GM23338 (cell line): ENCODE results near the gene HLA-DMA.

Experiments used
- CTCF ChIP-seq, 2 experiments: fragments of 200-600 bp in 1 of 2; sonication (generic) in 1 of 2; conservative IDR thresholded peaks; 2 replicates each; pipeline versions ENCODE4 v1.5.1 to v1.6.1; 2016 to 2017; ENCODE audit warnings: antibody characterized with exemption in 2 of 2, low read depth in 2 of 2, mild to moderate bottlenecking in 2 of 2, moderate library complexity in 1 of 2
- EZH2 ChIP-seq: fragments of 200-600 bp; sonication (generic); IDR thresholded peaks from one replicate; pipeline ENCODE4 v1.8.0; 2017; ENCODE audit warnings: antibody characterized with exemption, mild to moderate bottlenecking, low read depth; ENCODE audit not compliant: unreplicated experiment
- JUNB ChIP-seq: IDR thresholded peaks from one replicate; pipeline ENCODE4 v1.6.1; 2016; ENCODE audit warnings: antibody characterized with exemption; ENCODE audit not compliant: unreplicated experiment
- POLR2AphosphoS5 ChIP-seq: IDR thresholded peaks from 2 replicates; pipeline ENCODE4 v1.6.1; 2016; ENCODE audit warnings: antibody characterized with exemption, low read depth
- REST ChIP-seq: IDR thresholded peaks from one replicate; pipeline ENCODE4 v1.6.1; 2018; ENCODE audit warnings: antibody characterized with exemption; ENCODE audit not compliant: unreplicated experiment

- TF ChIP-seq CTCF (conservative IDR thresholded peaks at IDR 0.05; ENCODE audit: low read depth in 2 of 2), result no peak
- TF ChIP-seq EZH2, result no peak
- TF ChIP-seq REST, result no peak
- no peak for TF ChIP-seq JUNB
- TF ChIP-seq POLR2AphosphoS5, result no peak
These were observed 44.0 kb downstream of the HLA-DMA start for GRCh38 chr6:32908897-32909296.
